ENCODE data around the gene VANGL2. TPM values are rescaled to one million over a fixed set of nuclear protein-coding genes. Genes with fewer than 3 reads are reported as not detected.

The VANGL2 gene
- total and polyA plus RNA-seq, 7 donors, result 0.18 to 0.94 (median 0.44) TPM

GRCh38 chr1:160454371-160455152 is 54.2 kb downstream of the VANGL2 start:
- Histone ChIP-seq H3K4me3 (no peak overlapping the region), H3K27me3 (ENCODE audit: insufficient read depth in 3 of 3, low read length in 2 of 3) (no peaks in the 10 kb centered on the region), H3K27ac (no peak overlapping the region), H3K4me1 (no peaks in the 10 kb centered on the region), H3K36me3 (ENCODE audit: insufficient read depth in 1 of 2, low read depth in 1 of 2) (no peaks in the 10 kb centered on the region), H3K9me3 (no peaks in the 10 kb centered on the region)
- no peak for ATAC-seq
- intact Hi-C loops (cut with DNase I), result no loop called here
- DNase-seq, result no peak
- TF ChIP-seq, protein P1, sequence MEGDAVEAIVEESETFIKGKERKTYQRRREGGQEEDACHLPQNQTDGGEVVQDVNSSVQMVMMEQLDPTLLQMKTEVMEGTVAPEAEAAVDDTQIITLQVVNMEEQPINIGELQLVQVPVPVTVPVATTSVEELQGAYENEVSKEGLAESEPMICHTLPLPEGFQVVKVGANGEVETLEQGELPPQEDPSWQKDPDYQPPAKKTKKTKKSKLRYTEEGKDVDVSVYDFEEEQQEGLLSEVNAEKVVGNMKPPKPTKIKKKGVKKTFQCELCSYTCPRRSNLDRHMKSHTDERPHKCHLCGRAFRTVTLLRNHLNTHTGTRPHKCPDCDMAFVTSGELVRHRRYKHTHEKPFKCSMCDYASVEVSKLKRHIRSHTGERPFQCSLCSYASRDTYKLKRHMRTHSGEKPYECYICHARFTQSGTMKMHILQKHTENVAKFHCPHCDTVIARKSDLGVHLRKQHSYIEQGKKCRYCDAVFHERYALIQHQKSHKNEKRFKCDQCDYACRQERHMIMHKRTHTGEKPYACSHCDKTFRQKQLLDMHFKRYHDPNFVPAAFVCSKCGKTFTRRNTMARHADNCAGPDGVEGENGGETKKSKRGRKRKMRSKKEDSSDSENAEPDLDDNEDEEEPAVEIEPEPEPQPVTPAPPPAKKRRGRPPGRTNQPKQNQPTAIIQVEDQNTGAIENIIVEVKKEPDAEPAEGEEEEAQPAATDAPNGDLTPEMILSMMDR (IDR thresholded peaks at IDR 0.05), result no peak
- 82 to 87% (median 87%) methylated on average over 6 of the region's 6 CpGs for WGBS, 3 donors

- no peaks in the 10 kb centered on the region for H3K36me3 ChIP-seq (ENCODE audit: insufficient read depth in 1 of 2, low read depth in 1 of 2)
- ATAC-seq (no peak), DNase-seq (no peak)
- TF ChIP-seq, protein P1 (IDR thresholded peaks at IDR 0.05), result no peak
- H3K4me3 ChIP-seq, result no peak overlapping the region
- H3K9me3 ChIP-seq, result no peaks in the 10 kb centered on the region
- intact Hi-C loops (cut with DNase I), result no loop called here
- WGBS, 3 donors, result 91 to 97% (median 93%) methylated on average over 1 of the region's 1 CpG
- no peaks in the 10 kb centered on the region for H3K27me3 ChIP-seq (ENCODE audit: insufficient read depth in 3 of 3, low read length in 2 of 3)
- H3K27ac ChIP-seq, result no peak overlapping the region
- H3K4me1 ChIP-seq, result no peaks in the 10 kb centered on the region
Observed at GRCh38 chr1:160455153-160455517, 54.8 kb downstream of the VANGL2 start.

GRCh38 chr1:160459056-160459455 is 58.7 kb downstream of the VANGL2 start:
- H3K36me3 ChIP-seq (ENCODE audit: insufficient read depth in 1 of 2, low read depth in 1 of 2), result no peaks in the 10 kb centered on the region
- TF ChIP-seq, protein P1 (IDR thresholded peaks at IDR 0.05), result no peak
- no peaks in the 10 kb centered on the region for H3K9me3 ChIP-seq
- intact Hi-C loops (cut with DNase I), result no loop called here
- no peak overlapping the region for H3K27ac ChIP-seq
- H3K4me1 ChIP-seq, result no peaks in the 10 kb centered on the region
- no peak overlapping the region for H3K4me3 ChIP-seq
- WGBS, 3 donors, result 11 to 43% (median 37%) methylated on average over 2 of the region's 2 CpGs
- no peak for DNase-seq
- ATAC-seq, result no peak
- peaks cover 0 to 2% (median 0%) of the 10 kb centered on the region in 3 donors for H3K27me3 ChIP-seq (ENCODE audit: insufficient read depth in 3 of 3, low read length in 2 of 3)

- Histone ChIP-seq H3K27ac (no peak overlapping the region), H3K27me3 (ENCODE audit: insufficient read depth in 3 of 3, low read length in 2 of 3) (peaks cover 0 to 2% (median 0%) of the 10 kb centered on the region in 3 donors), H3K36me3 (ENCODE audit: insufficient read depth in 1 of 2, low read depth in 1 of 2) (no peaks in the 10 kb centered on the region), H3K4me1 (no peaks in the 10 kb centered on the region), H3K4me3 (no peak overlapping the region), H3K9me3 (no peaks in the 10 kb centered on the region)
- TF ChIP-seq, protein P1 (IDR thresholded peaks at IDR 0.05), result no peak
- no peak for ATAC-seq
- 63 to 67% (median 67%) methylated on average over 2 of the region's 2 CpGs for WGBS, 3 donors
- DNase-seq, result no peak
- intact Hi-C loops (cut with DNase I), result no loop called here
Observed at GRCh38 chr1:160459687-160460086, 59.3 kb downstream of the VANGL2 start.
